Gastroesophageal sphincter (tissue), 2 donors: ENCODE results near the gene CD4.

Experiments used
- EP300 ChIP-seq: sonication (generic); formaldehyde crosslinking; IDR thresholded peaks from one replicate; pipeline ENCODE4 v1.6.1; 2017; ENCODE audit warnings: antibody characterized with exemption, mild to moderate bottlenecking
- POLR2A ChIP-seq, 2 donors: fragments of 450-650 bp; IDR thresholded peaks; one replicate each; pipeline ENCODE4 v1.6.1; 2017; ENCODE audit warnings: antibody characterized with exemption in 2 of 2, mild to moderate bottlenecking in 2 of 2, moderate library complexity in 1 of 2

DNA sequence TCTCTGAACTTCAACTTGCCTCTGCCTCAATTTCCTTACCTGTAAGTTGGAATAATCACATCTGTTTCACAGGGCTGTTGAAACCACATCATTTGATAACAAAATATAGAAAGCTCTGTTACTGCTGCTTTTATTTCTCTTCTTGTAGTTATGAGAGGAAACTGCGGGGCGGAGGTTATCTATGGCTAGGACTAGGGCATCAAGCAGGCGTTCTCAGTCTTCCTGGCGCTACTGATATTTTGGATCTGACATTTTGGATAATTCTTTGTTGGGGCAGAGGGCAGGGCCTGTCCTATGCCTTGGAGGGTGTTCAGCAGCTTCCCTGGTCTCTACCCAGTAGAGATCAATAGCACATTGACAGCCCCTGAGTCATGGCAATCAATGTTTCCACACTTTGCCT lies 42.8 kb downstream of the CD4 start:
- TF ChIP-seq EP300 (no peak), POLR2A (IDR thresholded peaks at IDR 0.05) (no peak)
